GM19023 (cell line): ENCODE data around the gene HYI.

Experiments used
- ATAC-seq: cut with Tn5 transposase; IDR thresholded peaks from one replicate; pipeline ENCODE4 v1.9.1; 2021; ENCODE audit warnings: mild to moderate bottlenecking, moderate library complexity; ENCODE audit not compliant: unreplicated experiment

Gene HYI

GRCh38 chr1:43445606-43446387 is 7.9 kb downstream of the HYI start:
- ATAC-seq, result no peak

GRCh38 chr1:43444836-43445235 is 8.9 kb downstream of the HYI start:
- ATAC-seq, result no peak

GRCh38 chr1:43444151-43444828 is 9.4 kb downstream of the HYI start:
- ATAC-seq, result no peak

- ATAC-seq, result no peak
Measured at GRCh38 chr1:43443197-43443946, 10.4 kb downstream of the HYI start.

- no peak for ATAC-seq
Measured at GRCh38 chr1:43442756-43443155, 11.0 kb downstream of the HYI start.

- ATAC-seq, result no peak
Measured at GRCh38 chr1:43441894-43442637, 11.7 kb downstream of the HYI start.

- ATAC-seq, result no peak
Measured at GRCh38 chr1:43441166-43441893, 12.4 kb downstream of the HYI start.

GRCh38 chr1:43440358-43440757 is 13.4 kb downstream of the HYI start:
- no peak for ATAC-seq

GRCh38 chr1:43439781-43440180 is 13.9 kb downstream of the HYI start:
- no peak for ATAC-seq

GRCh38 chr1:43438953-43439581 is 14.7 kb downstream of the HYI start:
- ATAC-seq, result no peak

- ATAC-seq, result no peak
Measured at GRCh38 chr1:43438576-43438952, 15.2 kb downstream of the HYI start.

GRCh38 chr1:43438006-43438405 is 15.7 kb downstream of the HYI start:
- ATAC-seq, result no peak

- ATAC-seq, result no peak
Measured at GRCh38 chr1:43437031-43437973, 16.4 kb downstream of the HYI start.

- no peak for ATAC-seq
Measured at GRCh38 chr1:43436371-43436770, 17.4 kb downstream of the HYI start.

- no peak for ATAC-seq
Measured at GRCh38 chr1:43435146-43436145, 18.3 kb downstream of the HYI start.

- no peak for ATAC-seq
Measured at GRCh38 chr1:43434256-43434655, 19.5 kb downstream of the HYI start.

GRCh38 chr1:43432907-43433306 is 20.8 kb downstream of the HYI start:
- no peak for ATAC-seq
